NCI-H146 (cell line): ENCODE measurements around the gene THSD4.
A peak's percentile ranks its signal among the peaks of the same experiment; 100 is the strongest.
"Not testable (repeated sequence)": the region's sequence is repeated elsewhere in the genome, so short reads cannot be mapped to it uniquely, and the experiment has no call there.

Source experiments
- DNase-seq: peaks from one replicate; lab custom pipeline; 2025; lab: John Stamatoyannopoulos, UW

The THSD4 gene

GRCh38 chr15:71189718-71190117 is 74.4 kb downstream of the THSD4 start:
- DNase-seq, result no peak

DNA sequence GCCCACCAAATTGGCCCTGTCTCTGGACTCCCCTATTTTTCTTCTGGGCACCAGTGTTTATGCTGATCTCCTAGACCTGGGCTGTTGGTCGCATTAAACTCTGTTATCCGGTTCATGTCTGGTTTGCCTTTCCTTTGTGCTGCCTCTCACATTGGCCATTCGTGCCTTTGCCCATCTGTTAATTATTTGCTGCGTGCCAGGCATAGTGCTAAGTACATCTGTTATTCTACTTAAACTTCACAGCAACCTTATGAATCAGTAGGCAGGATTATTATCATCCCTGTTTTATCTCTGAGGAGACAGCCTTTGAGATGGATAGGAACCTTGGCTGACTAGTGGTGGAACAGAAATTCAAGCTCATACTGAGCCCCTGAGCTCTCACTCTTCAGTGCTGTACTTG is 76.0 kb downstream of the THSD4 start:
- no peak for DNase-seq

DNA sequence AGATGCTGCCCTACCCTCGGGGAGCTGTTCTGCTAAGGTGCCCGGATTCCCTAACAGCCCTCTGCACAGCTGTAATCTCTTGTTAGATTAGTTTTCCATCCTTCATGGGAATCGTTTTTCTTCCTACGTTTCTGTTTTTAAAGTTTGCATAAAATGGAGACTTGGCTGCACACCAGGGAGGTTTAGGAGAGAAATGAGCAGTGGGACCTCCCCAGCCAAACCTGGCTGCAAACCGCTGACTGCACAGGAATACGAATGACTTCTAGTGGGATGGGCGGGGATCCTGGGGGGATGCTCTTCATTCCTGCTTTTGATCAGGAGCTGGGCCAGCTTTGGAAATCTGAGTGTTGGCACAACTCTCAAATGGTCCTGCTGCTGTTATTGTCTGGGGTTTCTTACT is 77.5 kb downstream of the THSD4 start:
- DNase-seq, result no peak

DNA sequence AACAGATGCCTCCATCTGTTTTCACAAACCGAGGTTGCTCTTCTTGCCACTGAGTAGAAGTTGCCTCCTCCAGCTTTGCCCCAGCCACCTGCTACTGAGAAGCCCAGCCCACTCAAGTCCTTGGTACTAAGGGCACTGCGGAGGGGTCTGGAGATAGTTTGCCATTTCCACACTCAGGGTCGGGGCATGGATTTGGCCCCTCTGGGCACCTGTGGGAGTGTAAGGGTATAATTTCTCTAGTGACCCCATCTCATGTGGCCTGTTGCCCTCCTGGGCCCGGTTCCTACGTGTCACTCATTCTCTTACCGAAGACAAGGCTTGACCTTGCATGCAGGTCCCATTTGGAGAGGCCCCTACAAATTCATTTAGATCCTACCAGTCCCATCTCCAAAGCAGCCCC is 79.0 kb downstream of the THSD4 start:
- DNase-seq, result no peak

- peak; percentile 56 for DNase-seq
Measured at GRCh38 chr15:71195242-71195641, 80.0 kb downstream of the THSD4 start.

GRCh38 chr15:71197620-71198019 is 82.3 kb downstream of the THSD4 start:
- DNase-seq, result no peak

- DNase-seq, result no peak
Measured at GRCh38 chr15:71198846-71199245, 83.6 kb downstream of the THSD4 start.

- no peak for DNase-seq
Measured at GRCh38 chr15:71199384-71200351, 84.4 kb downstream of the THSD4 start.

- peak; percentile 93 for DNase-seq
Measured at GRCh38 chr15:71201477-71201876, 86.2 kb downstream of the THSD4 start.

DNA sequence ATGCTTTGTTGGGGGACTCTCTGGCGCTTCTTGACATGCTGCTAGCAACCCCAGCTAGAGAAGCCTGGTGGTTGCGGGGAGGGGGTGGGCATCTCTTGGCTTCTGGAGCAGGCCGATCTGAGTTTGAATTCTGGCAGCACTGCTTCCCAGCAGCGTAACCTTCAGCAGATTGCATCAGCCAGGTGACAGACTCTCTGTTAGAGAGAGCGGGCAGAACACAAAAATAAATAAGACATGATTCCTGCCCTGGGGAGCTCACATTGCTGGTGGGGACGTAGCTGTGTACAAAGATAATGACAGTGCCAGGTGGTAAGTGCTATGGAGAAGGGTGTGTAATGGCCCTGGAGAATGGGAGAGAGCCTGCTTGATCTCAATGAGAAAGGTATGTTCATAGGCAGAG is 87.4 kb downstream of the THSD4 start:
- peak; percentile 94 for DNase-seq

DNA sequence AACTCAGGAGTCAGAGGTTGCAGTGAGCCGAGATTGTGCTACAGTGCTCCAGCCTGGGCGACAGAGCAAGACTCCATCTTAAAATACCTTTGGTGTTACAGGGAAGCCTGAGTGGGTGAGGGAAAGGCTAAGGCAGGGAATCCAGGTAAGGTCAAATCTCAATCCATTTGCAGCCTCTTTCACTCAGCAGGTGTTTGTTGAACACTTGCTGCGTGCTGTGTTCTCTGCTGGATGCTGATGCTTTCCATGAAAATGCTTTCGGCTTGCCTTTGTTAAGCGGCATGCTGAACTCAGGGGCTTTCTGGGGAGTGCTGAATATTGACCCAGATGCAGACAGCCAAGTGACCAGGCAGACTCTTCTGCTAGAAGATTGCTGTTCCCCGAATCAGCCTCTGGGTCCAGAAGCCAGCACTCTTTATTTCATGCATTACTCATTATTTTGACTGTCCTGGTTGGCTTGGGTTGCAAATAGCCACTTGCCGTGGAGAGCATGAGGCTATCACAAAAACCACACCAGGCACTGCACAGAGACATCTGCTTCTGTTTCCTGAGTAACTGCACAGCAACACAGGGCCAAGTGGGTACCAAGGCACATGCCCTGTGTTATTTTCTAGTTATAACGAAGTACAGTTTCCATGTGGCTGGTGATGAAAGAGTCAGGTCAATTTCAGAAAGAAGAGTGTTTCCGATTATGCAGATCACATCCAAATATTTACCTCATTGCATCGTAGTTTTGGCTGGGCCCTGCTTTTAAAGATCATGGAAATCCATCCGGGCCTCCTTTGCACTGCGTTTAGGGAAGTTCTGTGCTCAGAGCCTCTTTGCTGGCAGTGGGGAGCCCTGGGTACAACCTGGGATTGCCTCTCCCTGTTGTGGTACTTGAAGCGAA is 88.6 kb downstream of the THSD4 start:
- peak; percentile 88 for DNase-seq

- DNase-seq, result peak; percentile 41
Measured at GRCh38 chr15:71207141-71207540, 91.9 kb downstream of the THSD4 start.

- no peak for DNase-seq
Measured at GRCh38 chr15:71212146-71212545, 96.9 kb downstream of the THSD4 start.

- DNase-seq, result not testable (repeated sequence)
Measured at GRCh38 chr15:71213943-71214342, 98.7 kb downstream of the THSD4 start.

DNA sequence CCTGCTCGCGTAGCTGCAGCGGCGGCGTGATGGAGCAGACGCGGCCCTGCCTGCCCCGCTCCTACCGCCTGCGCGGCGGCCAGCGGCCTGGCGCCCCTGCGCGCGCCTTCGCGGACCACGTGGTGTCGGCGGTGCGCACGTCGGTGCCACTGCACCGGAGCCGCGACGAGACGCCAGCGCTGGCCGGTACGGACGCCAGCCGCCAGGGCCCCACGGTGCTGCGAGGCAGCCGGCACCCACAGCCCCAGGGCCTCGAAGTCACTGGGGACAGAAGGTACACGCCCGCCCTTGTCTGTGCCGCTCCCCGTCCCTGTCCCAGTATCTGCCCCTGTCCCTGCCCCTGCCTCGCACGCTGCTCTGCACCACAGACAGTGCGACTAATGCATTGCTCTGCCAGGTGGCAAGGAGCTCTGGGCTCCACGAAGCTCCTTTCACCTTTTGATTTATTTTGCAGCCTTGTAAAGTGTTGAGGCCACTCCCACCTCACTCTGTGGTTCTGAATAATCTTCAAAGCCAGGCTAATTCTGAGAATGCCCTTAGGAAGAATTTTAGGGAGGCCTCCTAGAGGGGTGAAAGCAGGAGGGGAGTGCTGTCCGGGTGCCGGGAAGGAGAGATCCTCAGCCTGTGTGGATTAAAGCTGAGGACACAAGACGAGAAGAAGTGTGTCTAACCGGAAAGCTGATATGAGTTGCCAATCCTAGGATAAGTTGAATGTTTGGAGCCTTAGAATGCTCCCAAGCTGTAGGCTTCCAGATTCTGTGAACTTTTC is 100.0 kb downstream of the THSD4 start:
- DNase-seq, result no peak

DNA sequence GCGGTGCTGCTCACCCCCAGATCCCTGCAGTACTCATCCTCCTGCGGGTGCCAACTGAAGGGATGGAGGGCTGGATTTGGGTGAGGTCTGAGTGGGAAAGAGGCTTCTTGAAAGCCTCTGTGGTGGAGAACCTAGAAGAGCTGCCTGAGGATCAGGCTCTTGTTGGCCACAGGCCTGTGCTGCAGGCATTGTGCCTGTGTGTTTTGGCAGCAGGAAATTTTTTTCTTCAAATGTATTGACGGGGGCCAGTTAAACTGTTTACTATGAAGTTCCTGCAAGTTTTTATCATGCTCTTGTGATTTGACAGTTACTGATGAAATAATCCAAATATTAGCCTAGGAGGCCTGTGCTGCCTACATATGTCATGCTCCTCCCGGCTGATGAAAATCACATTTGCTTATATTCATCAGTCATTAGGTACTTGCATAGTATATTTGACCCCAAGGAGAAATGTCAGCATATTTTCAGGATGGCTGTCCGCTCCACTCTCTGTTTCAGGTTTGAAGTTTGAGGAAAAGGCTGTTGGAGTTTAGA is 103.1 kb downstream of the THSD4 start:
- no peak for DNase-seq

GRCh38 chr15:71219101-71219500 is 103.8 kb downstream of the THSD4 start:
- no peak for DNase-seq

- DNase-seq, result no peak
Measured at GRCh38 chr15:71219645-71220044, 104.4 kb downstream of the THSD4 start.

DNA sequence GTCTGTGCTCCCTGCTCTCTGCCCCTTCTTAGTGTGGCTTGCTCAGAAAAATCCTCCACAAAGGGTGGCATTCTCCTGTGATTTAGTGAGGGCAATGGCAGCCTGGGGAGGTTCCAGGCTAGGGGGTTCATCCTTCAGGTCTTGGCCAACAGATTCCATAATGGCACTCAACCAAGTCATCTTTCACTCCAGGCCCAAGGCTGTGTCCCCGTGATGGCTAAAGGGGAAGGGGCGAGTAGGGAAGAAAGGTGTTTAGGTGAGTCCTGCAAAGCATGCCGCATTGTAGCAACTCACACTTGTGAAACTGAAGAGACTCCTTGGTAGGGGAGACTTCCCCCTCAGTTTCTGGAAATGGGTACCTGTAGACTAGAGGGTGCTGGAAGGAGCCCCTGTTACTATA is 105.6 kb downstream of the THSD4 start:
- no peak for DNase-seq

- DNase-seq, result no peak
Measured at GRCh38 chr15:71221417-71221816, 106.1 kb downstream of the THSD4 start.

- DNase-seq, result no peak
Measured at GRCh38 chr15:71223516-71223915, 108.2 kb downstream of the THSD4 start.

- DNase-seq, result no peak
Measured at GRCh38 chr15:71224024-71224423, 108.8 kb downstream of the THSD4 start.
